ACHN (cell line): Measurements from ENCODE around the gene BBC3.
"Not testable (repeated sequence)": the region's sequence is repeated elsewhere in the genome, so short reads cannot be mapped to it uniquely, and the experiment has no call there.

ENCODE experiments used
- DNase-seq: peaks from one replicate; pipeline ENCODE4 v3.0.0-alpha.2; 2015
- in situ Hi-C: cut with HindIII; loops from 2 replicates; pipeline ENCODE4 v1.10.0; 2017; ENCODE audit warnings: low sequenced_read_pairs, low pct_ligation_motif_present, low pct_unique_long_range_greater_than_20kb

The BBC3 gene

GRCh38 chr19:47230921-47231214 is at the start of gene BBC3:
Gene BBC3 (minus strand): TSS chr19:47231199. CDS start chr19:47228431, 2,768 bp downstream.
- in situ Hi-C loops, result no loop called here
- DNase-seq, result no peak

GRCh38 chr19:47280183-47280797 is 49.3 kb upstream of the BBC3 start:
- in situ Hi-C loops, result no loop called here
- DNase-seq, result peak; percentile 55

- not testable (repeated sequence) for DNase-seq
Observed at GRCh38 chr19:47276513-47276912, 45.5 kb upstream of the BBC3 start.

GRCh38 chr19:47275791-47276461 is 44.9 kb upstream of the BBC3 start:
- DNase-seq, result no peak
- in situ Hi-C loops, result no loop called here

More at GRCh38 chr19:47276513-47276912, 45.5 kb upstream of the BBC3 start:
- in situ Hi-C loops, result not testable (repeated sequence)

- in situ Hi-C loops, result no loop called here
Observed at GRCh38 chr19:47274891-47275761, 44.1 kb upstream of the BBC3 start.

GRCh38 chr19:47274071-47274890 is 43.3 kb upstream of the BBC3 start, which contains the start of gene INAFM1:
Gene INAFM1 (plus strand): TSS chr19:47274885. CDS start chr19:47274920, 35 bp downstream.
- in situ Hi-C loops, result no loop called here
- DNase-seq, result peak; percentile 86

More at GRCh38 chr19:47274891-47275761, 44.1 kb upstream of the BBC3 start:
- DNase-seq, result no peak

- in situ Hi-C loops, result no loop called here
- peak; percentile 87 for DNase-seq
Observed at GRCh38 chr19:47273313-47274070, 42.5 kb upstream of the BBC3 start.

- DNase-seq, result no peak
- in situ Hi-C loops, result no loop called here
Observed at GRCh38 chr19:47272448-47273312, 41.7 kb upstream of the BBC3 start.

GRCh38 chr19:47271949-47272348 is 41.0 kb upstream of the BBC3 start:
- DNase-seq, result no peak
- in situ Hi-C loops, result no loop called here

GRCh38 chr19:47270408-47270807 is 39.4 kb upstream of the BBC3 start:
- in situ Hi-C loops, result no loop called here

GRCh38 chr19:47269596-47269995 is 38.6 kb upstream of the BBC3 start:
- in situ Hi-C loops, result no loop called here
- no peak for DNase-seq

More at GRCh38 chr19:47270408-47270807, 39.4 kb upstream of the BBC3 start:
- no peak for DNase-seq

GRCh38 chr19:47268028-47268427 is 37.0 kb upstream of the BBC3 start:
- DNase-seq, result no peak
- in situ Hi-C loops, result no loop called here

GRCh38 chr19:47267350-47267759 is 36.4 kb upstream of the BBC3 start:
- in situ Hi-C loops, result no loop called here
- no peak for DNase-seq

GRCh38 chr19:47266401-47266941 is 35.5 kb upstream of the BBC3 start:
- in situ Hi-C loops, result no loop called here
- no peak for DNase-seq

GRCh38 chr19:47264629-47265028 is 33.6 kb upstream of the BBC3 start:
- DNase-seq, result no peak
- in situ Hi-C loops, result no loop called here

- DNase-seq, in situ Hi-C loops: not testable (repeated sequence)
Observed at GRCh38 chr19:47261946-47262793, 31.2 kb upstream of the BBC3 start.
